RWPE1 (cell line): Measurements from ENCODE around the gene UPF1.

ENCODE experiments used
- CTCF ChIA-PET: fragments of 350-600 bp; sonication (Branson Sonifier 250); formaldehyde crosslinking; extraction: SDS; loops from one replicate; lab custom pipeline; 2021; lab: Yijun Ruan, JAX
- POLR2A ChIA-PET: fragments of 400-600 bp; formaldehyde crosslinking; extraction: SDS; loops from one replicate; lab custom pipeline; 2020; ENCODE audit warnings: antibody characterized with exemption; ENCODE audit not compliant: low non-redundant PET; lab: Yijun Ruan, JAX
- DNase-seq: peaks from one replicate; pipeline ENCODE4 v3.0.0; 2012; ENCODE audit warnings: low spot score
- H3K27ac ChIP-seq: fragments of 450-650 bp; 2 replicates; pipeline ENCODE4 v1.5.1; 2017
- CTCF ChIP-seq: fragments of 450-650 bp; conservative IDR thresholded peaks from 2 replicates; pipeline ENCODE4 v1.5.1; 2017; ENCODE audit warnings: low read depth, mild to moderate bottlenecking

Gene UPF1

GRCh38 chr19:18860302-18860700 lies 28.5 kb downstream of the UPF1 start:
- peak overlapping the region; percentile 48 for H3K27ac ChIP-seq
- DNase-seq, result no peak
- TF ChIP-seq CTCF, result no peak
- POLR2A ChIA-PET, result no interaction called here
- CTCF ChIA-PET, result no interaction called here

GRCh38 chr19:18860725-18861124 lies 29.0 kb downstream of the UPF1 start:
- TF ChIP-seq CTCF, result no peak
- ChIA-PET CTCF (no interaction called here), POLR2A (no interaction called here)
- DNase-seq, result no peak
- peak overlapping the region; percentile 48 for H3K27ac ChIP-seq

- TF ChIP-seq CTCF, result no peak
- CTCF ChIA-PET, result interaction anchor here (0.6 kb wide), 1 partner anchor 17 kb away, joined by 3 read pairs; no protein-coding TSS in a partner anchor
- POLR2A ChIA-PET, result no interaction called here
- peak overlapping the region; percentile 48 for H3K27ac ChIP-seq
- DNase-seq, result no peak
Measured at GRCh38 chr19:18861235-18861634, 29.5 kb downstream of the UPF1 start.

GRCh38 chr19:18861917-18862316 lies 30.2 kb downstream of the UPF1 start:
- ChIA-PET POLR2A (no interaction called here), CTCF (interaction anchor here (0.6 to 0.7 kb wide), 2 partner anchors 17 to 64 kb away, joined by 3 to 5 read pairs; no protein-coding TSS in a partner anchor)
- peak overlapping the region; percentile 48 for H3K27ac ChIP-seq
- DNase-seq, result no peak
- TF ChIP-seq CTCF, result no peak

GRCh38 chr19:18862976-18863842 lies 31.4 kb downstream of the UPF1 start:
- ChIA-PET CTCF (interaction anchor here (0.6 to 1.1 kb wide), 3 partner anchors 8 to 169 kb away, joined by 3 to 5 read pairs (median 3); no protein-coding TSS in a partner anchor), POLR2A (no interaction called here)
- TF ChIP-seq CTCF, result no peak
- DNase-seq, result no peak
- peak overlapping the region; percentile 48 for H3K27ac ChIP-seq

GRCh38 chr19:18863843-18864362 lies 32.1 kb downstream of the UPF1 start:
- DNase-seq, result no peak
- peak overlapping the region; percentile 48 for H3K27ac ChIP-seq
- no peak for TF ChIP-seq CTCF
- ChIA-PET POLR2A (no interaction called here), CTCF (interaction anchor here (0.6 to 1.1 kb wide), 4 partner anchors 9 to 276 kb away, joined by 3 to 5 read pairs (median 4); no protein-coding TSS in a partner anchor)
